Mucosa of stomach (tissue), 1 donor: ENCODE measurements around the gene PSEN2.

Experiments used
- H3K27me3 ChIP-seq: one replicate; pipeline ENCODE4 v1.7.0; 2013; ENCODE audit warnings: mild to moderate bottlenecking, low read length; ENCODE audit not compliant: control insufficient read depth, insufficient read depth
- H3K36me3 ChIP-seq: one replicate; pipeline ENCODE4 v1.7.0; 2013; ENCODE audit warnings: low read length; ENCODE audit not compliant: control insufficient read depth, insufficient read depth
- H3K4me1 ChIP-seq: one replicate; pipeline ENCODE4 v1.7.0; 2013; ENCODE audit warnings: mild to moderate bottlenecking, low read length; ENCODE audit not compliant: control insufficient read depth, insufficient read depth
- H3K4me3 ChIP-seq: one replicate; pipeline ENCODE4 v1.7.0; 2013; ENCODE audit warnings: low read length
- H3K9ac ChIP-seq: one replicate; pipeline ENCODE4 v1.7.0; 2013; ENCODE audit warnings: mild to moderate bottlenecking, low read length, moderate library complexity
- H3K9me3 ChIP-seq: one replicate; pipeline ENCODE4 v1.7.0; 2013; ENCODE audit warnings: mild to moderate bottlenecking, low read length, moderate library complexity; ENCODE audit not compliant: control insufficient read depth
- donor health status: Pancreatic carcinoma.

PSEN2 gene

DNA sequence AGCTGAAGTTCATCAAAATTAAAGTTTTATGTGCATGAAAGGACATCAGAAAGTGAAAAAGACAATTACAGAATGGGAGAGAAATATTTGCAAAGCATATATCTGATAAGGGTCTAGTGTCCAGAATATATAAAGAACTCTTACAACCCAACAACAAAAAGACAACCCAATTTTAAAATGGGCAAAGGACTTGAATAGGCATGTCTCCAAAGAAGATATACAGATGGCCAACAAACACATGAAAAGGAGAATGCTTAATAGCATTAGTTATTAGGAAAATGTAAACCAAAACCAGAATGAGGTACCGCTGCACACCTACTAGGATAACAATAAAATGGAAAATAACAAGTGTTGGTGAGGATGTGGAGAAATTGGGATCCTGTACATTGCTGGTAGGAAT is 1.7 kb upstream of the PSEN2 start:
- no peak overlapping the region for H3K9ac ChIP-seq
- H3K4me1 ChIP-seq = peaks cover 19% of the 10 kb centered on the region
- H3K4me3 ChIP-seq = no peak overlapping the region
- no peaks in the 10 kb centered on the region for H3K36me3 ChIP-seq
- H3K9me3 ChIP-seq = no peaks in the 10 kb centered on the region
- H3K27me3 ChIP-seq = no peaks in the 10 kb centered on the region

- peaks cover 15% of the 10 kb centered on the region for H3K4me1 ChIP-seq
- peak overlapping the region; percentile 45 for H3K9ac ChIP-seq
- no peaks in the 10 kb centered on the region for H3K27me3 ChIP-seq
- no peak overlapping the region for H3K4me3 ChIP-seq
- H3K9me3 ChIP-seq = no peaks in the 10 kb centered on the region
- H3K36me3 ChIP-seq = no peaks in the 10 kb centered on the region
Observed at GRCh38 chr1:226870026-226870400, 403 bp upstream of the PSEN2 start.

DNA sequence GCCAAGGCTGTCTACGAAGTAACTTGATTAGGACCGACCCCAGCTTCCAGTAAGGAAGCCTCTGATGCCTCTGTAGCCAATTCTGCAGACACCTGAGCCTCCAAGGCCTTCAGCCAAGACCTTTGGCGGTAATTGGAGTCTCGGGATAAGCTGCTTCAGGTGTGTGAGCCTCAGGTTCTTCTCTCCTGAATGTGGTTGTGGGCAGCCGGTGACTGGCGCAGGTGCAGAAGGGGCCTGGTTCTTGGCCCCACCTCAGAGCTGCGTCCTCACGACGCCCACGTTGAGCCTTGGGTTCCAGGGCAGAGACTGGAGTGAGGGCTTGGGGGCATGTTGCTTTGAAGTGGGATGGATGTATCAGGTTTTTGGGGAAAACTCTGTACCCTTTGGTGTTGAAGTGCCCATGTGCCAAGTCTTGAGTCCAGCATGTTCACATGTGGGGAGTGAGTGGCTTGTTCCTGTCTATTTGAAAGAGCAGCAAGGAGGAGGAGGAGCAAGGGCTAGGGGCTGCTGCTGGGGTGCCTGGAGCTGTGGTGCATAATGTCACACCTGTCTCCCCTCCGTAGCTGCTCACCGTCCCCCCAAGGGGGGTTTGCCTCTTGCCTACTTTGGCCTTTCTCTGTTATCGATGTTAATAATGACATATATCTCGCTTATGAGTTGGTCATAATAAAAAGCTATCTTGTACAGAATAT is 1.4 kb downstream of the PSEN2 start:
- H3K9me3 ChIP-seq = no peaks in the 10 kb centered on the region
- peak overlapping the region; percentile 52 for H3K4me3 ChIP-seq
- H3K9ac ChIP-seq = peak overlapping the region; percentile 74
- H3K27me3 ChIP-seq = no peaks in the 10 kb centered on the region
- H3K36me3 ChIP-seq = no peaks in the 10 kb centered on the region
- H3K4me1 ChIP-seq = peaks cover 27% of the 10 kb centered on the region

DNA sequence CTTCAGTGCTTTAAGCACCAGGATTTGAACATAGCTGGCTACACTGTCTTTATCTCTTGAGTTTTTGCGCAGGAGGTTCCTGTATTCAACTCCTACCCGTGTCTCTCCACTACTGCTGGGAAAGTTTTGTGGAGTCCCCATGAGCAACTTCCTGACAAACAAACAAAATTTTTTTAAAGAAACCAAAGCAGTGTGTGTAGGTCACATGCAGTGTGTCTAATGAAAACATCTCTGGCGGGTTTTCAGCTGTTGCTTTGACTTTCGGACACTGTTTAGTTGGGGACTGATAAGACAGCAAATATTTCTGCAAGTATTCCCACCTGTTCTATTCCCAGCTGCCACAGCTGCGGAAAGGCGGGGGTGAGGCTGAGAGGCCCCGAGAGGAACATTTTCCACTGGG is 2.0 kb downstream of the PSEN2 start:
- Histone ChIP-seq H3K36me3 (no peaks in the 10 kb centered on the region), H3K9ac (no peak overlapping the region), H3K4me1 (peaks cover 27% of the 10 kb centered on the region), H3K4me3 (no peak overlapping the region), H3K27me3 (no peaks in the 10 kb centered on the region), H3K9me3 (no peaks in the 10 kb centered on the region)

DNA sequence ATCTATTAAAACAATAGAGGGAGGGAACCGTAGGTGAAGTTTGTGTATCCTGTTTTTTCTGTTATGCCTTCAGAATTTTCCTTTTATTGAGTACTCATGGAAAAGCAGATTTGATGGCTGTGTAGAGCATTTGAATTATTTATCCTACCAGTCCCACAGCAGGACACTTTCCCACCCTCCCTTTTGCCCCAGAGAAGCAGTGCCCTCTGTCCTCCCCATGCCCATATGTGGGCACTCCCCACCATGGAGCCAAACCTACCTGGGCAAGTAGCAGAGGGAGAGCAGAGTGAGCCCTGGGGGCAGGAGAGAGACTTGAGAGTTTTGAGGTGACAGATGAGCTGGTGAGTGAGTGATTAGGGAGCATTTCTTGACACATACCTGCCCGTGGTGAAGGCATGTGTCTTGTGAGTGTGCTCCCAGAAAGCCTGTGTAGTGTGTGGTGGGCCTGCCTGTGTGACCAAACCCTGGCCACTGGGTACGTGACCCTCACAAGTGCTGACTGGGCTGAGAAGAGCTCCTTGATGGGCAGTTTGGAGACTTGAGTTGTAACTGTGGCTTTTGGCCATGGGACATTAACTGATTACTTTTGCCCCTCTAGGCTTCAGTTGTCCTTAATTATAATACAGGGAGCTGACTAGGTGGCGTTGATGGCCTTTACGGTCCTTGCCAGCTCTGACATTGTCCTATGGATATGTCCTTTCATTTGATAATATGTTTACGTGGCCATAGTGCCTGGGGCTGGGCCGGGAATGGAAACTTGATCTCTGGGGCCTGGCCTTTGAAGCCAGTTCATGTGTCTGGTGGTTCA is 3.6 kb downstream of the PSEN2 start:
- no peaks in the 10 kb centered on the region for H3K27me3 ChIP-seq
- H3K4me1 ChIP-seq = peaks cover 27% of the 10 kb centered on the region
- no peaks in the 10 kb centered on the region for H3K36me3 ChIP-seq
- H3K9me3 ChIP-seq = no peaks in the 10 kb centered on the region
- no peak overlapping the region for H3K4me3 ChIP-seq
- no peak overlapping the region for H3K9ac ChIP-seq

DNA sequence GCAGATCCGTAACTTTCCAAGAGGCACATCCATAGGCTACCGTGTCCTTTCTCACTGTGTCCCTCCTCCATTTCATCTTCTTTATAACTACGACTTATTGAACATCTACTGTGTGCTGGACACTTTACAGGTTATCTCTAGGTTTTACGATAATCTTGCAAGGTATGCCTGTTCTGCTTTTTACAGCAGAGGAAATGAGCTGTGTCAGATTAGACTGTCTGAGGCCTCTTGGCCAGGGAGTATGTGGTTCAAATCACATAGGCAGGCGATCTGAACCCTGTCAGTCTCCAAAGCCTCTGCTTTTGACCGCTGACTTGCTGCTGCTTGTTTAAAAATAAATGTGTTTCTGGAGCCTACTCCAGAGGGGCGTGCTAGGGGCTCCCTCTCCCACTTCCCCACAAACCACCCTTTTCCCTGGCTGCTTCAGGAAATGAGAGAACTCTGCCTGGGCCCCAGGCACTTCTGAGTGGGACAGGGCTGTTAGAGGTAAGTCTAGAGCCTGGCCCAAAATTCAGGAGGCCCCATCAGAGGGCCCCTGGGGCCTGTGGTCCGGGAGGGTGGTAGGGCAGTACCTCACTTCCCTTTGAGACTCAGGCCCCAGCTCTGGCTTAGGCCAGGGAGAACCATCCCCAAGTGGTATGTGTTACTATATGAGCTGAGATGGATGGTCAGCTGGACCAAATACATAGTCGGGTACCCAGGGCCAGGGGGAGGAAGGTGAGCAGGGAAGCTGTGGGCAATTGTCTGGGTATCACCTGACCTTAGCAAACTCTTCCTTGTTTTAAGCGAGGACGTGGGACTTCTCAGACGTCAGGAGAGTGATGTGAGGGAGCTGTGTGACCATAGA is 4.4 kb downstream of the PSEN2 start:
- H3K4me3 ChIP-seq = no peak overlapping the region
- H3K36me3 ChIP-seq = no peaks in the 10 kb centered on the region
- H3K27me3 ChIP-seq = no peaks in the 10 kb centered on the region
- H3K9ac ChIP-seq = no peak overlapping the region
- H3K9me3 ChIP-seq = no peaks in the 10 kb centered on the region
- H3K4me1 ChIP-seq = peaks cover 27% of the 10 kb centered on the region

DNA sequence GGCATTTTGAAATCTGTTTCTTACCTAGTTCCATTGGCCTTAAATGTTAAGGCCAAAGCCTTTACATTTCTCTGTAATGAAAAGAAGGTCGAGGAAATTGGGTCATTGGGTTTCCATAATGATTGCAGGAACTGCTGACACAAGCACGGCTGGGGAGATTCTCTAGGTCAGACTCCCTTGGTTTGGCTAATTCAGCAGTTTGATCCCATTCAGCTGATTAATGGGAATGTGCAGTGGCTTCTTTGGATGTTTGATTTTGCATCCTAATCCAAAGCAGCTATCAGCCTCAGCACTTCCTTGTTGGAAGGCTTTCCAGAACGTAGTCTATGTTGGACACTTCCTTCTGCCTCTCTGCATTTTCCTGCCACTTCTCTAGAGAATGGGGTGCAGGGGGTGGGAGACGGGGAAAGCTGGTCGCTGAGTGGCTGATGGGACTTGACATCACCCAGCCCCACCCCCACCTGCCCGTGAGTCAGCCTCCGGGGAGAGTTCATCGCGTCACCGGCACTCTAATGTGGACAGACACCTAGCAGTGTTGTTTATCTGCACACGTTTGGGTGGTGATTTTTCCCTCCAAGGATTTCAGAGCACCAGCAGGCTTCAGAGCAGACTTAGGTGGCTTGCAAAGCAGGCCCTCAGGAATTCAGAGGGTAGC is 5.4 kb downstream of the PSEN2 start:
- Histone ChIP-seq H3K9me3 (no peaks in the 10 kb centered on the region), H3K4me1 (peaks cover 27% of the 10 kb centered on the region), H3K36me3 (no peaks in the 10 kb centered on the region), H3K9ac (no peak overlapping the region), H3K27me3 (no peaks in the 10 kb centered on the region), H3K4me3 (no peak overlapping the region)

DNA sequence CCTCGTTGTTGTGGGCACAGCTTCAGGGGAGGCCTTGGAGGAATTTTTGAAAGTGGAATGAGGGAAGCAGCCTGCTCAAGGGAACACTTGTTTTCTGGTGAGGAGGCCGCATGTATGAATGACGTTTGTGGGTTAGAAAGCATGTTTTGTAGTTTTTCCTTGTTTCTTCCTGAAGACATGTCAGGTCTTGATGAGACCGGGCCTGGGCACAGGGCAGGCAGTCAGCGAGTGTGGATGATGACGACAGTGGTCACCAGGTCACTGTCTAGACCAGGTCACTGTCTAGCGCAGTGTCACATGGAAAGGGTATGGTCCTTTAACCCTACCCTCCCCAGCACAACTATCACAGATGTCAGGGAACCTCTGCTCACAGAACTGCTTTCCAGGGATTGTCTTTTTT is 7.3 kb downstream of the PSEN2 start:
- peaks cover 20% of the 10 kb centered on the region for H3K4me1 ChIP-seq
- no peaks in the 10 kb centered on the region for H3K27me3 ChIP-seq
- H3K9ac ChIP-seq = no peak overlapping the region
- peaks cover 6% of the 10 kb centered on the region for H3K36me3 ChIP-seq
- no peak overlapping the region for H3K4me3 ChIP-seq
- no peaks in the 10 kb centered on the region for H3K9me3 ChIP-seq

GRCh38 chr1:226880372-226881287 is 10.2 kb downstream of the PSEN2 start:
- no peaks in the 10 kb centered on the region for H3K9me3 ChIP-seq
- no peak overlapping the region for H3K9ac ChIP-seq
- no peaks in the 10 kb centered on the region for H3K27me3 ChIP-seq
- no peak overlapping the region for H3K4me3 ChIP-seq
- H3K4me1 ChIP-seq = peaks cover 16% of the 10 kb centered on the region
- peaks cover 6% of the 10 kb centered on the region for H3K36me3 ChIP-seq

DNA sequence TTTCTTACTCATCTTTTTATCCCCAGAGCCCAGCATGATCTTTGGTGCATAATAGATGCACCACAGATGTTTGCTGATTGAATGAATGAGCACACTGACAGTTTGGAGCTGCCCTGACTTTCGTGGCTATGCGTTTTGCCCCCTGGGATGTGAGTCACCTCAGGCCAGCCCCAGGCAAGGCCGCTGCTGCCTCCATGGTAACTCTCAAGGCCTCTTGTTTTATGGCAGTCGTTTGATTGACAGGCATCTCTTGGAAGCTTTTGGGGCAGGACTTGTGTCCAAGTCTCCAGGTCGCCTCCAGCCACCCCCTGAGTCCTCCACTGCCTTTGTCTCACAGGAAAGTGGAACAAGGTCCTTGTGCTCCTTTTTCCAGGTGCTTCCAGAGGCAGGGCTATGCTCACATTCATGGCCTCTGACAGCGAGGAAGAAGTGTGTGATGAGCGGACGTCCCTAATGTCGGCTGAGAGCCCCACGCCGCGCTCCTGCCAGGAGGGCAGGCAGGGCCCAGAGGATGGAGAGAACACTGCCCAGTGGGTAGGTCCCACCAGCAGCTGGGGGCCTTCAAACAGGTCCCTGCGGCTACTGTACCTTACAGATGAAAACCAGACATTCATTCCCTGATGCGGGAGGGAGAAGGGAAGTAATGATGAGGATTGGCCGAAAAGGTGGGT is 11.2 kb downstream of the PSEN2 start:
- Histone ChIP-seq H3K4me1 (peaks cover 11% of the 10 kb centered on the region), H3K4me3 (no peak overlapping the region)

More for the DNA sequence above, 11.2 kb downstream of the PSEN2 start:
- no peaks in the 10 kb centered on the region for H3K9me3 ChIP-seq
- H3K9ac ChIP-seq = peak overlapping the region; percentile 55
- peaks cover 6% of the 10 kb centered on the region for H3K36me3 ChIP-seq
- no peaks in the 10 kb centered on the region for H3K27me3 ChIP-seq
